SK-N-MC (cell line): ENCODE data around the gene BHLHE23.

ENCODE experiments used
- EZH2 ChIP-seq: fragments of 200-600 bp; sonication (generic); IDR thresholded peaks from one replicate; pipeline ENCODE4 v1.6.1; 2017; ENCODE audit warnings: antibody characterized with exemption
- POLR2AphosphoS5 ChIP-seq: IDR thresholded peaks from 2 replicates; pipeline ENCODE4 v1.6.1; 2012; ENCODE audit warnings: mild to moderate bottlenecking, low read depth, low read length, borderline replicate concordance

- TF ChIP-seq EZH2, result no peak
- no peak for TF ChIP-seq POLR2AphosphoS5
Observed at GRCh38 chr20:62994869-62995281, 11.9 kb downstream of the BHLHE23 start.
